Activated naive CD8-positive, alpha-beta T cell (primary cell): ENCODE results near the gene TMEM184A.

Source experiments
- H3K27ac Mint-ChIP-seq: one replicate; pipeline ENCODE4 v1.8.0; 2021; ENCODE audit warnings: mixed read lengths
- H3K27me3 Mint-ChIP-seq: one replicate; pipeline ENCODE4 v1.8.0; 2021; ENCODE audit warnings: mixed read lengths
- H3K36me3 Mint-ChIP-seq: one replicate; pipeline ENCODE4 v1.8.0; 2021; ENCODE audit warnings: mixed read lengths
- H3K4me1 Mint-ChIP-seq: one replicate; pipeline ENCODE4 v1.8.0; 2021; ENCODE audit warnings: low read depth, mixed read lengths
- H3K4me3 Mint-ChIP-seq: one replicate; pipeline ENCODE4 v1.8.0; 2021; ENCODE audit warnings: mild to moderate bottlenecking, mixed read lengths
- H3K9me3 Mint-ChIP-seq: one replicate; pipeline ENCODE4 v1.8.0; 2021; ENCODE audit warnings: low read depth, mixed read lengths

Gene TMEM184A

GRCh38 chr7:1553512-1554210 lies 2.3 kb downstream of the TMEM184A start:
- Mint-ChIP-seq H3K9me3 (no peaks in the 10 kb centered on the region), H3K36me3 (no peaks in the 10 kb centered on the region), H3K4me1 (peaks cover 2% of the 10 kb centered on the region), H3K27ac (no peak overlapping the region), H3K27me3 (no peaks in the 10 kb centered on the region), H3K4me3 (no peak overlapping the region)

GRCh38 chr7:1552200-1552599 lies 3.8 kb downstream of the TMEM184A start:
- peaks cover 5% of the 10 kb centered on the region for H3K4me1 Mint-ChIP-seq
- no peak overlapping the region for H3K27ac Mint-ChIP-seq
- H3K9me3 Mint-ChIP-seq: no peaks in the 10 kb centered on the region
- H3K36me3 Mint-ChIP-seq: no peaks in the 10 kb centered on the region
- no peaks in the 10 kb centered on the region for H3K27me3 Mint-ChIP-seq
- H3K4me3 Mint-ChIP-seq: no peak overlapping the region

GRCh38 chr7:1550846-1551155 lies 5.2 kb downstream of the TMEM184A start:
- H3K36me3 Mint-ChIP-seq: no peaks in the 10 kb centered on the region
- no peak overlapping the region for H3K4me3 Mint-ChIP-seq
- no peaks in the 10 kb centered on the region for H3K27me3 Mint-ChIP-seq
- H3K27ac Mint-ChIP-seq: no peak overlapping the region
- H3K9me3 Mint-ChIP-seq: no peaks in the 10 kb centered on the region
- peaks cover 3% of the 10 kb centered on the region for H3K4me1 Mint-ChIP-seq

- H3K27me3 Mint-ChIP-seq: no peaks in the 10 kb centered on the region
- H3K9me3 Mint-ChIP-seq: no peaks in the 10 kb centered on the region
- peaks cover 3% of the 10 kb centered on the region for H3K4me1 Mint-ChIP-seq
- no peak overlapping the region for H3K4me3 Mint-ChIP-seq
- no peaks in the 10 kb centered on the region for H3K36me3 Mint-ChIP-seq
- no peak overlapping the region for H3K27ac Mint-ChIP-seq
Measured at GRCh38 chr7:1550005-1550845, 5.8 kb downstream of the TMEM184A start.

- Mint-ChIP-seq H3K4me1 (peaks cover 3% of the 10 kb centered on the region), H3K36me3 (no peaks in the 10 kb centered on the region), H3K27me3 (no peaks in the 10 kb centered on the region), H3K9me3 (no peaks in the 10 kb centered on the region), H3K27ac (no peak overlapping the region), H3K4me3 (no peak overlapping the region)
Measured at GRCh38 chr7:1549357-1550004, 6.5 kb downstream of the TMEM184A start.

GRCh38 chr7:1548944-1549343 lies 7.1 kb downstream of the TMEM184A start:
- no peaks in the 10 kb centered on the region for H3K27me3 Mint-ChIP-seq
- H3K4me1 Mint-ChIP-seq: peaks cover 3% of the 10 kb centered on the region
- H3K4me3 Mint-ChIP-seq: no peak overlapping the region
- H3K27ac Mint-ChIP-seq: no peak overlapping the region
- no peaks in the 10 kb centered on the region for H3K36me3 Mint-ChIP-seq
- no peaks in the 10 kb centered on the region for H3K9me3 Mint-ChIP-seq

GRCh38 chr7:1548438-1548831 lies 7.6 kb downstream of the TMEM184A start:
- H3K4me1 Mint-ChIP-seq: peaks cover 3% of the 10 kb centered on the region
- no peaks in the 10 kb centered on the region for H3K27me3 Mint-ChIP-seq
- H3K36me3 Mint-ChIP-seq: no peaks in the 10 kb centered on the region
- no peak overlapping the region for H3K4me3 Mint-ChIP-seq
- no peak overlapping the region for H3K27ac Mint-ChIP-seq
- no peaks in the 10 kb centered on the region for H3K9me3 Mint-ChIP-seq

- no peaks in the 10 kb centered on the region for H3K27me3 Mint-ChIP-seq
- H3K4me3 Mint-ChIP-seq: no peak overlapping the region
- no peak overlapping the region for H3K27ac Mint-ChIP-seq
- H3K36me3 Mint-ChIP-seq: no peaks in the 10 kb centered on the region
- no peaks in the 10 kb centered on the region for H3K9me3 Mint-ChIP-seq
- H3K4me1 Mint-ChIP-seq: peaks cover 3% of the 10 kb centered on the region
Measured at GRCh38 chr7:1547777-1548437, 8.1 kb downstream of the TMEM184A start.

- Mint-ChIP-seq H3K27ac (no peak overlapping the region), H3K27me3 (no peaks in the 10 kb centered on the region), H3K36me3 (no peaks in the 10 kb centered on the region), H3K4me3 (no peak overlapping the region), H3K9me3 (no peaks in the 10 kb centered on the region), H3K4me1 (peaks cover 3% of the 10 kb centered on the region)
Measured at GRCh38 chr7:1546909-1547776, 8.9 kb downstream of the TMEM184A start.

- Mint-ChIP-seq H3K4me3 (no peak overlapping the region), H3K9me3 (no peaks in the 10 kb centered on the region), H3K27me3 (no peaks in the 10 kb centered on the region), H3K27ac (no peak overlapping the region), H3K4me1 (peaks cover 3% of the 10 kb centered on the region), H3K36me3 (no peaks in the 10 kb centered on the region)
Measured at GRCh38 chr7:1546274-1546908, 9.6 kb downstream of the TMEM184A start.

GRCh38 chr7:1545417-1546246 lies 10.4 kb downstream of the TMEM184A start:
- Mint-ChIP-seq H3K27ac (no peak overlapping the region), H3K4me1 (peaks cover 3% of the 10 kb centered on the region)

GRCh38 chr7:1544896-1545416 lies 11.0 kb downstream of the TMEM184A start:
- Mint-ChIP-seq H3K27ac (no peak overlapping the region), H3K36me3 (no peaks in the 10 kb centered on the region), H3K9me3 (no peaks in the 10 kb centered on the region), H3K27me3 (no peaks in the 10 kb centered on the region), H3K4me1 (peaks cover 3% of the 10 kb centered on the region), H3K4me3 (no peak overlapping the region)

More at GRCh38 chr7:1545417-1546246, 10.4 kb downstream of the TMEM184A start:
- Mint-ChIP-seq H3K36me3 (no peaks in the 10 kb centered on the region), H3K9me3 (no peaks in the 10 kb centered on the region), H3K4me3 (no peak overlapping the region), H3K27me3 (no peaks in the 10 kb centered on the region)
